IMR-90 (cell line): ENCODE measurements around the gene CPLX4. TPM values are rescaled to one million over a fixed set of nuclear protein-coding genes. Genes with fewer than 3 reads are reported as not detected.

Experiments
- ATAC-seq: fragments of 200-7000 bp; cut with Tn5 transposase; 2 replicates; pipeline ENCODE4 v1.9.1; 2020; ENCODE audit warnings: low read depth, mild to moderate bottlenecking, moderate library complexity
- BruUV-seq: library from RNA; stranded (reverse); fragments of 400-500 nt; replicated peaks from 2 replicates; lab custom pipeline; 2021; lab: Mats Ljungman, UMichigan
- CTCF ChIA-PET: fragments of 300-600 bp; formaldehyde crosslinking; extraction: SDS; loops from one replicate; lab custom pipeline; 2021; ENCODE audit warnings: antibody characterized with exemption; lab: Yijun Ruan, JAX
- POLR2A ChIA-PET: fragments of 300-600 bp; sonication (Branson Sonifier 250); formaldehyde crosslinking; loops from one replicate; lab custom pipeline; 2022; ENCODE audit warnings: antibody characterized with exemption; ENCODE audit not compliant: unreplicated experiment; lab: Charles Lee
- DNase-seq: peaks from one replicate; pipeline ENCODE4 v3.0.0; 2013
- H2AFZ ChIP-seq: replicated peaks from 2 replicates; pipeline ENCODE3; 2013; ENCODE audit warnings: low read length, mild to moderate bottlenecking; ENCODE audit not compliant: poor library complexity
- H2AK5ac ChIP-seq: 2 replicates; pipeline ENCODE4 v1.6.1; 2013; ENCODE audit warnings: low read depth, low read length, inconsistent platforms
- H2AK9ac ChIP-seq: replicated peaks from 2 replicates; pipeline ENCODE3; 2013; ENCODE audit warnings: mild to moderate bottlenecking, low read depth, low read length, moderate library complexity; ENCODE audit not compliant: poor library complexity
- H2BK120ac ChIP-seq: 2 replicates; pipeline ENCODE4 v1.6.1; 2013; ENCODE audit warnings: low read depth, low read length, inconsistent platforms
- H2BK15ac ChIP-seq: 3 replicates; pipeline ENCODE4 v1.6.1; 2013; ENCODE audit warnings: low read depth, low read length, inconsistent platforms
- H2BK20ac ChIP-seq: 2 replicates; pipeline ENCODE4 v1.6.1; 2013; ENCODE audit warnings: low read depth, mild to moderate bottlenecking, inconsistent platforms, low read length, moderate library complexity
- H2BK5ac ChIP-seq: 2 replicates; pipeline ENCODE4 v1.6.1; 2013; ENCODE audit warnings: mild to moderate bottlenecking, low read depth, low read length, inconsistent platforms; ENCODE audit not compliant: poor library complexity, severe bottlenecking
- H3K14ac ChIP-seq: replicated peaks from 2 replicates; pipeline ENCODE4 v1.6.1; 2013; ENCODE audit warnings: low read depth, low read length, inconsistent platforms
- H3K18ac ChIP-seq: 2 replicates; pipeline ENCODE4 v1.6.1; 2013; ENCODE audit warnings: low read depth, low read length, control low read depth
- H3K23ac ChIP-seq: 2 replicates; pipeline ENCODE4 v1.6.1; 2013; ENCODE audit warnings: low read depth, low read length, inconsistent platforms
- H3K27ac ChIP-seq: 2 replicates; pipeline ENCODE4 v1.5.1; 2013; ENCODE audit warnings: mild to moderate bottlenecking, control low read depth, low read length; ENCODE audit not compliant: insufficient read depth
- H3K27me3 ChIP-seq: 2 replicates; pipeline ENCODE4 v1.6.1; 2013; ENCODE audit warnings: low read length; ENCODE audit not compliant: control insufficient read depth, insufficient read depth
- H3K36me3 ChIP-seq: 2 replicates; pipeline ENCODE4 v1.6.1; 2013; ENCODE audit warnings: low read length, mixed read lengths; ENCODE audit not compliant: control insufficient read depth, insufficient read depth
- H3K4ac ChIP-seq: 2 replicates; pipeline ENCODE4 v1.6.1; 2013; ENCODE audit warnings: low read depth, low read length, inconsistent platforms
- H3K4me1 ChIP-seq: 2 replicates; pipeline ENCODE4 v1.6.1; 2013; ENCODE audit warnings: low read length, mixed read lengths; ENCODE audit not compliant: control insufficient read depth, insufficient read depth
- H3K4me2 ChIP-seq: 2 replicates; pipeline ENCODE4 v1.6.1; 2013; ENCODE audit warnings: low read depth, mild to moderate bottlenecking, control low read depth, low read length, moderate library complexity
- H3K4me3 ChIP-seq: 2 replicates; pipeline ENCODE4 v1.5.1; 2013; ENCODE audit warnings: low read depth, mild to moderate bottlenecking, control low read depth, low read length, moderate library complexity; ENCODE audit not compliant: insufficient read depth
- H3K56ac ChIP-seq: 2 replicates; pipeline ENCODE4 v1.6.1; 2013; ENCODE audit warnings: low read length, inconsistent platforms; ENCODE audit not compliant: insufficient read depth; ENCODE audit errors: extremely low read depth
- H3K79me1 ChIP-seq, 2 experiments: 2 replicates each; pipeline ENCODE4 v1.6.1; 2013; ENCODE audit warnings: low read length in 2 of 2, inconsistent platforms in 1 of 2, low read depth in 1 of 2
- H3K9ac ChIP-seq: 2 replicates; pipeline ENCODE4 v1.6.1; 2013; ENCODE audit warnings: low read depth, low read length, control low read depth
- H3K9me1 ChIP-seq: 2 replicates; pipeline ENCODE4 v1.6.1; 2013; ENCODE audit warnings: low read length, inconsistent platforms; ENCODE audit not compliant: insufficient read depth
- H3K9me3 ChIP-seq: 2 replicates; pipeline ENCODE4 v1.6.1; 2013; ENCODE audit warnings: low read length; ENCODE audit not compliant: control insufficient read depth, insufficient read depth
- H4K20me1 ChIP-seq: 2 replicates; pipeline ENCODE4 v1.6.1; 2013; ENCODE audit warnings: low read length, inconsistent platforms; ENCODE audit not compliant: insufficient read depth
- H4K5ac ChIP-seq: 2 replicates; pipeline ENCODE4 v1.6.1; 2013; ENCODE audit warnings: mild to moderate bottlenecking, low read depth, low read length, control low read depth
- H4K8ac ChIP-seq, 2 experiments: 2 replicates each; pipeline ENCODE4 v1.6.1; 2013; ENCODE audit warnings: low read depth in 2 of 2, low read length in 2 of 2, control low read depth in 1 of 2, inconsistent platforms in 1 of 2
- H4K91ac ChIP-seq: 2 replicates; pipeline ENCODE4 v1.6.1; 2013; ENCODE audit warnings: low read depth, low read length, inconsistent platforms; ENCODE audit not compliant: insufficient read depth
- BHLHE40 ChIP-seq: fragments of 150-350 bp; IDR thresholded peaks from 2 replicates; pipeline ENCODE4 v1.6.1; 2016; ENCODE audit warnings: mild to moderate bottlenecking, low read depth, low read length
- CEBPB ChIP-seq: IDR thresholded peaks from 2 replicates; pipeline ENCODE4 v1.6.1; 2012; ENCODE audit warnings: low read depth, low read length, improper control_type of control experiment
- CHD1 ChIP-seq: IDR thresholded peaks from 2 replicates; pipeline ENCODE4 v1.6.1; 2012; ENCODE audit warnings: low read depth, low read length, improper control_type of control experiment
- CTCF ChIP-seq: conservative IDR thresholded peaks from 2 replicates; pipeline ENCODE4 v1.5.1; 2012; ENCODE audit warnings: mild to moderate bottlenecking, low read depth, low read length, improper control_type of control experiment
- ELK1 ChIP-seq: fragments of 150-350 bp; IDR thresholded peaks from 2 replicates; pipeline ENCODE4 v1.6.1; 2016; ENCODE audit warnings: low read depth, mild to moderate bottlenecking, low read length, moderate library complexity, borderline replicate concordance
- FOS ChIP-seq: fragments of 150-350 bp; IDR thresholded peaks from 2 replicates; pipeline ENCODE4 v1.6.1; 2016; ENCODE audit warnings: low read depth, low read length
- MAFK ChIP-seq: IDR thresholded peaks from 2 replicates; pipeline ENCODE4 v1.6.1; 2012; ENCODE audit warnings: low read depth, low read length, improper control_type of control experiment
- MAZ ChIP-seq: IDR thresholded peaks from 2 replicates; pipeline ENCODE4 v1.6.1; 2012; ENCODE audit warnings: low read depth, mild to moderate bottlenecking, low read length, improper control_type of control experiment, moderate library complexity, borderline replicate concordance
- MXI1 ChIP-seq: IDR thresholded peaks from 2 replicates; pipeline ENCODE4 v1.6.1; 2012; ENCODE audit warnings: low read depth, mild to moderate bottlenecking, low read length, moderate library complexity, borderline replicate concordance
- NFE2L2 ChIP-seq: fragments of 150-350 bp; IDR thresholded peaks from 2 replicates; pipeline ENCODE4 v1.6.1; 2016; ENCODE audit warnings: low read depth, mild to moderate bottlenecking, low read length
- POLR2A ChIP-seq: IDR thresholded peaks from 2 replicates; pipeline ENCODE4 v1.6.1; 2012; ENCODE audit warnings: mild to moderate bottlenecking, low read depth, low read length
- RAD21 ChIP-seq: IDR thresholded peaks from 2 replicates; pipeline ENCODE4 v1.6.1; 2012; ENCODE audit warnings: low read length, improper control_type of control experiment
- RCOR1 ChIP-seq: IDR thresholded peaks from 2 replicates; pipeline ENCODE4 v1.6.1; 2012; ENCODE audit warnings: mild to moderate bottlenecking, low read length, improper control_type of control experiment; ENCODE audit not compliant: insufficient replicate concordance
- RFX5 ChIP-seq: IDR thresholded peaks from 2 replicates; pipeline ENCODE4 v1.8.0; 2012; ENCODE audit warnings: low read depth, mild to moderate bottlenecking, low read length, moderate library complexity
- SMC3 ChIP-seq: fragments of 150-350 bp; IDR thresholded peaks from 2 replicates; pipeline ENCODE4 v1.6.1; 2016; ENCODE audit warnings: low read depth, mild to moderate bottlenecking, antibody characterized with exemption, low read length, moderate library complexity
- USF2 ChIP-seq: fragments of 150-350 bp; IDR thresholded peaks from 2 replicates; pipeline ENCODE4 v1.6.1; 2017; ENCODE audit warnings: mild to moderate bottlenecking, antibody characterized with exemption, low read length, low read depth
- WGBS, 2 experiments: methylation state at CpG; one replicate each; pipeline versions ENCODE4 v1.1.5 to v1.1.7; 2013; ENCODE audit warnings: missing lambda C conversion rate in 2 of 2; ENCODE audit not compliant: insufficient read length in 1 of 2; ENCODE audit errors: extremely low coverage in 2 of 2; 5-methylcytosine and 5-hydroxymethylcytosine counted together
- dilution Hi-C: fragments of 300-500 bp; cut with HindIII; formaldehyde crosslinking; loops from one replicate; pipeline ENCODE4 v1.14.3; 2018; ENCODE audit warnings: low sequenced_read_pairs; ENCODE audit not compliant: unreplicated experiment
- in situ Hi-C: fragments of 300-500 bp; cut with MboI; formaldehyde crosslinking; loops from 3 replicates; pipeline ENCODE4 v1.14.3; 2019; ENCODE audit warnings: low sequenced_read_pairs, inconsistent platforms, mixed read lengths
- intact Hi-C: fragments of 100-400 bp; cut with micrococcal nuclease; formaldehyde crosslinking; loops from 2 replicates; pipeline ENCODE4 v1.10.0; 2022
- polyA plus RNA-seq, 3 experiments: library from polyadenylated mRNA; depleted of rRNA; stranded (reverse); fragments of >200 nt; gene quantifications; 2 replicates each; pipeline ENCODE4 v1.2.3, GENCODE V29; 2012; ENCODE audit warnings: low replicate concordance in 1 of 3
- total RNA-seq: library from RNA; depleted of rRNA; stranded (reverse); fragments of >200 nt; gene quantifications from 2 replicates; pipeline ENCODE4 v1.2.3, GENCODE V29; 2012

The CPLX4 gene
- total and polyA plus RNA-seq, 2 of the 4 experiments (the other 2 are of a cell fraction), result not detected

GRCh38 chr18:59265246-59265973, 53.0 kb downstream of the CPLX4 start:
- in situ Hi-C loops, result no loop called here
- dilution Hi-C loops, result no loop called here
- Histone ChIP-seq H2AK9ac (no peak overlapping the region), H3K9ac (no peak overlapping the region), H4K5ac (no peak overlapping the region), H2AFZ (no peak overlapping the region), H2BK20ac (no peak overlapping the region), H3K9me1 (no peaks in the 10 kb centered on the region), H3K79me1 (no peaks in the 10 kb centered on the region), H2BK5ac (no peak overlapping the region), H4K8ac (no peak overlapping the region), H2BK15ac (no peak overlapping the region), H3K4me2 (no peak overlapping the region), H3K4ac (no peak overlapping the region), H3K23ac (no peak overlapping the region), H2BK120ac (no peak overlapping the region), H2AK5ac (no peak overlapping the region), H3K4me3 (no peak overlapping the region), H3K27me3 (peaks cover 74% of the 10 kb centered on the region), H3K14ac (no peak overlapping the region), H4K20me1 (no peaks in the 10 kb centered on the region; the same call in 1 of the 2 replicates), H3K4me1 (no peaks in the 10 kb centered on the region), H3K56ac (no peak overlapping the region), H4K91ac (no peak overlapping the region), H3K36me3 (no peaks in the 10 kb centered on the region), H3K27ac (no peak overlapping the region), H3K18ac (no peak overlapping the region), H3K9me3 (peaks cover 15% of the 10 kb centered on the region; the same call in 1 of the 2 replicates)
- DNase-seq, result no peak
- no peak for ATAC-seq
- ChIA-PET CTCF (no interaction called here), POLR2A (no interaction called here)
- intact Hi-C loops, result no loop called here
- no peak for TF ChIP-seq ELK1
- no peak for TF ChIP-seq USF2
- TF ChIP-seq MAFK, result no peak
- no peak for TF ChIP-seq MAZ
- no peak for TF ChIP-seq BHLHE40
- TF ChIP-seq SMC3, result no peak
- no peak for TF ChIP-seq NFE2L2
- no peak for TF ChIP-seq CTCF
- TF ChIP-seq CEBPB, result no peak
- no peak for TF ChIP-seq RFX5
- TF ChIP-seq FOS, result no peak
- no peak for TF ChIP-seq MXI1
- TF ChIP-seq POLR2A, result no peak
- no peak for TF ChIP-seq RCOR1
- no peak for TF ChIP-seq RAD21
- TF ChIP-seq CHD1, result no peak
- WGBS, 2 experiments, result 2% methylated on average over 21 of the region's 38 CpGs; no CpG with 5 or more reads in 1 of the 2 experiments
- no TSS peak for BruUV-seq
